Measurements from ENCODE around the gene B4GALNT2.

DNA sequence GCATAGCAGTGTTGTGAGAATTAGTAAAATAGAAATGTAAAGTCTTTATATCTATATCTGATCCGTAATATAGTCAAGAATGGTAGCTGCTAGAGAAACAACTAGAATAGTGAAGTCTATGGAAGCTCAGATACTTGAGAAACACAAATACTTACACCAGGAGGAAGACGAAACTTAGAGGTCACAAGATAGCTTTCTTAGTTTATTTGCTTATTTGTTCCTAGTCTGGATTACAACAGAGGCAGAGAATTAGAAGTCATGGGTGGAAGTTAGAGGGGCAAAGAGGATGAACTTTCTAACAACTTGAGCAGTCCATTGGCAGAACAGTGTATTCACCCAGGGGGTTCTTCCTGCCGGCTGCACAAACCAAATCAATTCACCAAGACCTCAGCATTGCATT, 64.0 kb downstream of the B4GALNT2 start:
- TF ChIP-seq, protein P1, sequence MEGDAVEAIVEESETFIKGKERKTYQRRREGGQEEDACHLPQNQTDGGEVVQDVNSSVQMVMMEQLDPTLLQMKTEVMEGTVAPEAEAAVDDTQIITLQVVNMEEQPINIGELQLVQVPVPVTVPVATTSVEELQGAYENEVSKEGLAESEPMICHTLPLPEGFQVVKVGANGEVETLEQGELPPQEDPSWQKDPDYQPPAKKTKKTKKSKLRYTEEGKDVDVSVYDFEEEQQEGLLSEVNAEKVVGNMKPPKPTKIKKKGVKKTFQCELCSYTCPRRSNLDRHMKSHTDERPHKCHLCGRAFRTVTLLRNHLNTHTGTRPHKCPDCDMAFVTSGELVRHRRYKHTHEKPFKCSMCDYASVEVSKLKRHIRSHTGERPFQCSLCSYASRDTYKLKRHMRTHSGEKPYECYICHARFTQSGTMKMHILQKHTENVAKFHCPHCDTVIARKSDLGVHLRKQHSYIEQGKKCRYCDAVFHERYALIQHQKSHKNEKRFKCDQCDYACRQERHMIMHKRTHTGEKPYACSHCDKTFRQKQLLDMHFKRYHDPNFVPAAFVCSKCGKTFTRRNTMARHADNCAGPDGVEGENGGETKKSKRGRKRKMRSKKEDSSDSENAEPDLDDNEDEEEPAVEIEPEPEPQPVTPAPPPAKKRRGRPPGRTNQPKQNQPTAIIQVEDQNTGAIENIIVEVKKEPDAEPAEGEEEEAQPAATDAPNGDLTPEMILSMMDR (IDR thresholded peaks at IDR 0.05; ENCODE audit: low read depth, low read length): no peak
- TF ChIP-seq POLR2A (IDR thresholded peaks at IDR 0.05; ENCODE audit: extremely low read depth, insufficient read length) (no peak), MYC (IDR thresholded peaks at IDR 0.05; ENCODE audit: low read depth, low read length) (no peak)
- TF ChIP-seq, protein P2, sequence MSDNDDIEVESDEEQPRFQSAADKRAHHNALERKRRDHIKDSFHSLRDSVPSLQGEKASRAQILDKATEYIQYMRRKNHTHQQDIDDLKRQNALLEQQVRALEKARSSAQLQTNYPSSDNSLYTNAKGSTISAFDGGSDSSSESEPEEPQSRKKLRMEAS (IDR thresholded peaks at IDR 0.05; ENCODE audit: low read depth, low read length): no peak
